CD1c-positive myeloid dendritic cell (primary cell): Measurements from ENCODE around the gene CFAP45.
"Not testable (repeated sequence)": the region's sequence is repeated elsewhere in the genome, so short reads cannot be mapped to it uniquely, and the experiment has no call there.

Experiments used
- DNase-seq: peaks from one replicate; pipeline ENCODE4 v3.0.0-alpha.2; 2016; ENCODE audit errors: extremely low spot score

CFAP45 gene

DNA sequence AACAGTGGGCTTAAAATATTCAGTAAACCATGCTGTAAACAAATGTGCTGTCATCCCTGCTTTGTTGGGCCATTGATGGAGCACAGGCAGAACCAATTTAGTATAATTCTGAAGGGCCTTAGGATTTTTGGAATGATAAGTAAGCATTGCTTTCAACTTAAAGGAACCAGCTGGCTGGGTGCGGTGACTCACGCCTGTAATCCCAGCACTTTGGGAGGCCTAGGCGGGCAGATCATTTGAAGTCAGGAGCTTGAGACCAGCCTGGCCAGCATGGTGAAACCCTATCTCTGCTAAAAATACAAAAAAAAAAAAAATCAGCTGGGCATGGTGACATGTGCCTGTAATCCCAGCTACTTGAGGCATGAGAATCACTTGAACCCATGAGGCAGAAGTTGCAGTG lies 4.1 kb upstream of the CFAP45 start:
- not testable (repeated sequence) for DNase-seq

DNA sequence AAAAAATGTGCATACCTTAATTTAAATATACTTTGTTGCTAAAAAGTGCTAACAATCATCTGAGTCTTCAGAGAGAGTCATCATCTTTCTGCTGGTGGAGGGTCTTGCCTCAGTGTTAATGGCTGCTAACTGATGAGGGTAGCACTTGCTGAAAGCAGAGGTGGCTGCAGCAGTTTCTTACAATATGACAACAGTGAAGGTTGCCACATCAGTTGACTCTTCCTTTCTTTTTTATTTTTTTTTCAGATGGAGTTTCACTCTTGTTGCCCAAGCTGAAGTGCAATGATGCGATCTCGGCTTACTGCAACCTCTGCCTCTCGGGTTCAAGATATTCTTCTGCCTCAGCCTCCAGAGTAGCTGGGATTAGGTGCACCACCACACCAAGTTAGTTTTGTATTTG lies 2.6 kb upstream of the CFAP45 start:
- no peak for DNase-seq

DNA sequence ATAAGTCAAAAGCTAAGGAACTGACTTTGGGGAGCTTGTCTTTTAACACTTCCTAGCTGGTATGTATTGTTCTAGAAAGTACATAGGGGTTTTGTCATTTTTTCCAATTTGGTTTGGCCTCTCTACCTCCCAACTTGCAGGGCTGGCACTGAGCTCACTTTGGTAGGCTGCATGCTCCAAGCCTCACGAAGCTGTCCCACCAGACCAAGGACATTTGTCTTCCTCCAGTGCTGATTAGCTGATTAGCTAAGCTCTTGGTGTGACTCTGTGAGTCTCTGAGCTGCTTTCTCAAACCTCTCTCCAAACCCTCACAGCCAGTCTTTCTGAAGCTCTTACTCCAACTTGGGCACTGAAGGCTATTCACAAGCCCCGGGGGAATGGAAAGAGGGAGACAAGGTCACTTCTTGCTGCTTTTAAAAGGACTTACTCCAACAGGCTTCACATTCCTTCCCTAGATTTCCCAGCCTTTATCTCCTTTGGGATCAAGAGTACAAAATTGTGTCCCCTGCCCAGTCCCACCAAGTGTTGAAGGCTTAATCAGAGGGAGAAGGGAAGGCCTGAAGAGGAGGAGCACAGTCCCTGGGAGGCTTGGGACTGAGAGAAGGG lies 893 bp upstream of the CFAP45 start:
- no peak for DNase-seq

DNA sequence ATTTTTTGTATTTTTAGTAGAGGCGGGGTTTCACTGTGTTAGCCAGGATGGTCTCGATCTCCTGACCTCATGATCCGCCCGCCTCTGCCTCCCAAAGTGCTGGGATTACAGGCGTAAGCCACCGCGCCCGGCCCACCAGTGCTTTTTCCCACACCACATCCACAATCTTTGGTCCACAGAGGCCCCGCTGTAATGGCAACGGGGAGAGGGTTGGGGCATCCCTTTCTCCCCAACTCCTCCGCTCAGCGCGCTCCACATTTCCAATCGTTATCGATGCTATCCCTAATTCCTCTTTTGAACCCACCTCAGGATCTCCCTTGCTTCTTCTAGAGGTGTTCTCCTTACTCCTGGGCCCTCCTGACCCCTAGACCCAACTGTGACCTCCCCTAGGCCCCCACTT lies 331 bp downstream of the CFAP45 start:
- not testable (repeated sequence) for DNase-seq

DNA sequence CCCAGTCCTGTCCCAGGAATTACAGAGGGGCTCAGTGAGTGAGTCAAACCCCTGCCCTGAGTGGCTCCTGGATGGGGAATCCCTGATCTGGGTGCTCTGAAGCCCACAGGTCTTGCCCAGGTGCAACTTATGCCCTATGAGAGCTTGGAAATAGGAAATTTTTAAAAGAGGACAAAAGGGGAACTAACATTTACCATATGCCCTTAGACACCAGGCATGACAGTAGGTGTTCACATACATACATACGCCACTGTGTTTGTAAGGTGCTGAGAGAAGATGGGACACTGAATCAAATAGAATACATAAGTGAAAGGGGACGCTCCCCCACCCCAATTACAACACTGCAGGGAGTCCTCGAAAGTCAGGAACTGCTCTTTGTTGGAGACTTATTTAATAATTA lies 1.4 kb downstream of the CFAP45 start:
- DNase-seq: peak; percentile 38

DNA sequence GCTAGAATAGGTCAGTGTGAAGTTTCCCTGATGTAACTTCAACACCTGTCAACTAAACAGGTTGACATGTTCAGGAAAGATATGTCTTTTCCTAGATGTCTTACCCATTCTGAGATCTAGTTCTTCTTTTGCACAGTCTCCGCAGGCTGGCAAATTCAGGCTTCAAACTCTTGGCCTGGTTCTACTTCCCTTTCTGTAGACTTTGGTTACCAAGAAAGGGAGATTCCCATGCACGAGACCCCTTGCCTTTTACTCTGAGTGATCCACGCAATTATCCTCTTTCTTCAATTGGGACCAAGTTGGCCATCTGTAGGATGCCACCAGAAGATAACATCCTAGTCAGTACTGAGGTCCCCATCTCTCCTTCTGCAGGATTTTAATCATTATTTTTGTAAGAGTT lies 2.0 kb downstream of the CFAP45 start:
- DNase-seq: peak; percentile 85

DNA sequence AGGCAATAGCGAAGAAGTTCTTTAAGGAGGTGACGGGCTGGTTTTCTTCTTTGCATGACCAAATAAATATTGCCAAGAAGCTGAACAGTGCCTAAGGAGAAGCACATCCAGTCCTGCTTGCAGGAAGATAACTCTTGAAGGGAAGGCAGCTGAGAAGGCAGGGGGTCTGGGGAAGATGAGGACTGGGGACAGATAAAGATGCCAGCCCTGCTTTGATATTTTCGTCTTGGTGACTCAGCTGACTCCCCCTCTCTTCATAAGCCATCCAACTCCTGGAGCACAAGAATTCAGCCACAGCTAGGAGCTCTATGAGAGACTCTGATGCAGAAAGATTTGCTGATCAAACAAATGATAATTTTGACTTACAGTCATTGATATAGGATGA lies 3.4 kb downstream of the CFAP45 start:
- no peak for DNase-seq

DNA sequence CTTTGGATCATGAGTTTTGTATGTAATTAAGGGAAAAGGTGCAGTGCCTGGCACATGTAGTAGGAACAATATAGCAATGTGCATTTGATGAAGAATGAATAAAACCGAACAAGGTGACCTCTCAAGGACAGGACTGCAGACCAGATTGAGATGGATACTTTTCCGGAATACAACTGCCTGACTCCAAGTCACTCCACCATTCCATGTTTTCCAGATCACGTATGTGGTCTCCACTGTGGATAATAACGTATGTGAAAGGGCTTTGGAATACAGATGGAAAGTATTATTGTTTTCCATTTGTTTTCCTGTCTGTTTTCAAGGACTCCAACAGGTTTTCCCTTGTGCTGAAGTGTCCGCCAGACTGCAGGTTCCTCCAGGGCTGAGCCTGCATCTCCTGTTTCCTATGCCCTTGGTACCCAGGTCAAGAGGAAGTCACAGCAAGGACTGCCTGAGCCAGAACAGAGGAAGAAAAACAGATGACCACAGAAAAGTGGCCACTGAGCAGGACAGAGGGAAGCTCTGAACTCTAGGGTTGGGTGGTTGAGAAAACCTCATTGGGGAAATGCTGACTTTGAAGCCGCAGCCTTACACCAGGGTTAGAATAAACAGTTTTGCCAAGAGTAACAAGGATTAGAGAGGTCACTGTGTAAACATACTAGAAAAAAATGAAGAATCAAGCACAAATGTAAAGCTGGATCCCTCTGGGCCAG lies 4.0 kb downstream of the CFAP45 start:
- DNase-seq: peak; percentile 62

DNA sequence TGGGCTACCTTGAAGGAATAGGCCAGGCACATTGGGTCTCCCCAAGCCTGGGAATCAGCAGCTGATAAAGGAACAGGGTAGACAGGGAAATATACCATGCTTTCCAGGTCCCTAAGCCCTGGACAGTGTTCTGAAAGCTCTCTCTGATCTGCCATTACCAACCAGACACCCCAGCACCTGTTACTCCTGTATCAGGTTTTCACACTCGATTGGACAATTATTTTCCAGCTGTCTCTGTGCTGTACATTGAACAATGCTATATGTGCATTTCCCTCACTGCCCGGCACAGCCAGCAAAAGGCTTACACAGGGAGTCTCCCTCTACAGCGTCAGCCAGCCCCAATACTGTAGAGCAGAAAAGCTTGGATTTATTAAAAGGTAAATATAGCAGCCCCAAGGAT lies 4.7 kb downstream of the CFAP45 start:
- no peak for DNase-seq

DNA sequence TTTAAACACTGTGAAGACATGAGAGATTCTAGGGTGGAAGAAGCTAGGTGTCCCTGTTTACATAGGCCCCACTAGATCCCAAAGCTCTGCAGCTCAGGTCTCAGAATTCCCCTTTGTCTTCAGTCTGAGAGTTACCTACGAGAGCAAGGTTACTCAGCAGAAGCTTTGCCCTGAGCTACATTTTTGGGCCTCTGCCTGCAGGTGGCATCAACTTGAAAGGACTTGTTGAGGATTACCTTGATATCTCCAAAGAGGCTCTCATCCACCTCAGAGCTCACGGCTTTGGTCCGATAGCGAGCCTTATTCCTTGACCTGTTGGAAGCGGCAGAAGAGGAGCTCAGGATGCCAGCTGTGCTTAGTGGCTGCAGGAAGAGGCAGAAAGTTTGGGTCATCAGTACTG lies 7.0 kb downstream of the CFAP45 start:
- DNase-seq: no peak

DNA sequence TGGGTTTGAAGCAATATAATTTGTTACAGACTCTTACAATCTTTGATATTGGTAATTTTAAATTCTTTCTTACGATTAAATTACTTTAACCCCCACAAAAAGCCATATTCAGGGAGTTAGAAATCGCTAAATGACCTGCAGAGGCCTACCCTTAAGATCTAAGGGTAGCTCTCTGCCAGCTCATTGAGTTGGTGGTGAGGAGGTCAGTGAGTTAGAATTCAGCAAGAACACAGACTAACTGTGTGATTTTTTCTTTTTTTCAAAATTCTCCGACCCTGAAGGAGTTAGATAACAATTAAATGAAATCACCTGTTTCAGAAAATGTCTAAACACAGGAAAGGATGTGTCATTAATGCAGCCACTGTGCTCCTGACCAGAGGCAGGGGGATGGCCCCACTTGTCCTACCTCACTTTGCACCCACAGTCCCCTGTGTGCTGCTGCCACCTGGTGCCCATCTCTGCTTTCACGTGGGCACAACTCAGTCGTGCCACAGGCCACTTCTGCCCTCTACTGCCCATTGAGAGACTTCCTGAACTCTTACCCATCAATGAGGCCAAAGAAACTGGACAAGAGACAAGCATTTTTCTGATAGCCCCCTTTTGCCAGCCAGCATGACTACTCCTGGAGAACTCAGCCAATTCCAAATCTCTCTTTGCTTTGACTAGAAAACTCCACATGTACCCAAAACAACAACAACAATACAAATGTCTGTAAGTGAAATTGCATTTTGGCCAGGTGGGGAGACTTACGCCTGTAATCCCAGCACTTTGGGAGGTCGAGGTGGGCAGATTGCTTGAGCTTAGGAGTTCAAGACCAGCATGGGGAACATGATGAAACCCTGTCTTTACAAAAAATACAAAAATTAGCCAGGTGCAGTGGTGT lies 8.4 kb downstream of the CFAP45 start:
- peak; percentile 93 for DNase-seq

DNA sequence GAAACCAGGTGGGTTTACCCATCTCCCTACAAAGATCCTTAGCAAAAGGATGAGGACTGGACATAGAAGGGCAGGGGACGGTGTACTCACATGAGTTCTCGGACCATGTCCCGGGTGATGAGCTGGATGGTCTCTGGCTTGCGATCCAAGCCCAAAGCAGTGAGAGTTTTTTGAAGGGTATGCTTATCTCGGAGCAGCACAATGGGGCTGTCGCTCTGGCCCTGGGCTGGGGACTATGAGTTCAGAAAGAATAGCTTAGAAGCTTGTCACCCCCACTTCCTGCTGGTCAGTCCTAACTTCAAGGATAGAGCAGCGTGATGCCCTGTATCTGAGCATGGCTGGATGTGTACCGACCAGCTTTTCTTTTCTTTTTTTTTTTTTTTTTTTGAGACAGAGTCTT lies 9.6 kb downstream of the CFAP45 start:
- no peak for DNase-seq

DNA sequence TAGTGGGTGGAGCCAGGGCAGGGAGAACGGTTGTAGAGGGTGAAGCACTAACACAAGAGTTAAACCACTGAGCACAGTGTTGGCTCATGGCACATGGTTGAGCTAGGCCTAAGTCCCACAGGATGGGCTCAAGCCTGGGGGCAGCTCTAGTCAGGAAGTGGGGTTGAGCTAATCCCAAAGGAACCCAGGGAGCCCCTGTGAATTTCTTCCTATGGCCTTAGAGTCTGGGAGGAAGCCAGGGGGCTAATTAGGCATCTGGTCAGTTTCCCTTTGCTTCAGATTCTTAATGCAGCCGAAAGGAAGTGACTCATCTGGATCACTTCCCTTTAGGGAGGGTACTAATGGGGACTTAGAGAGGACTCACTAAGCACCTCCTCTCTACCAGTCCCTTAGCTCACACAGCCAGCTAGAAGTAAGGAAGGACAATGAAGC lies 10.1 kb downstream of the CFAP45 start:
- peak; percentile 85 for DNase-seq

DNA sequence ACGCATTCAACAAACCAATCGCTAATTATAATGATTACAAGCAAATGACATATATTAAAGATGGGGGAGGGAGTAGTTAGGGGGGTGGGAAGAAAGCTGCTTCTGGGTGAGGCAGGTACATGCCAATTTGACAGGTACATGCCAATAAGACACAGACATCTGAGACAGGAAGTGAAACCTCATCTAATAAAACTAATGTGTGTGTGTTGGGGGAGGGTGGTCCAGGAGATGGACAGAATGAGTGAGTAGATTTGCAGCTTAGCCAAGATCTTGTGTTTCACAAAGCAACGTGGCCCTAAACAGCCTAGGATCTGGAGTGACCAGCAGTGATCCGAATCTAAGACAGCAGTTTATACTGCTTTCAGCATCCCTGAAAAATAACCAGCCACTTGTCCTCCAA lies 10.8 kb downstream of the CFAP45 start:
- no peak for DNase-seq

DNA sequence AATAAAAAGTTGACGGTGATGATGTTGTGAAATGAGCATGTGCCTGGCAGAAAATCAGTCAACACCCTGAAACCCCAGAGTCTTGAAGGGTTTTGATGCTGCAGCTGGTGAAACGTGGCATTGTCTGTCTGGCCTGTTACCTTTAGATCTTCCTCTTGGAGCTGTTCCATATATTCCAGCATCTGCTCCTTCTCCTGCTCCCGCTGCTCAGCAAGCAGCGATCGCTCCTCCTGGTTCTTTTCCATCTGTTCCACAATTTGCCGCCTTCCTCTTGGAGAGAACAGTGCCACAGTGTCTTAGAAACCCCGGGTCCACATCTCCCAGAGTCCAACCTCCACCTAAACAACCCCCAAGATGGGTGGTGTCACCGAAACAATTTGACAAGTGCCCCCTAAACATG lies 15.7 kb downstream of the CFAP45 start:
- DNase-seq: no peak

DNA sequence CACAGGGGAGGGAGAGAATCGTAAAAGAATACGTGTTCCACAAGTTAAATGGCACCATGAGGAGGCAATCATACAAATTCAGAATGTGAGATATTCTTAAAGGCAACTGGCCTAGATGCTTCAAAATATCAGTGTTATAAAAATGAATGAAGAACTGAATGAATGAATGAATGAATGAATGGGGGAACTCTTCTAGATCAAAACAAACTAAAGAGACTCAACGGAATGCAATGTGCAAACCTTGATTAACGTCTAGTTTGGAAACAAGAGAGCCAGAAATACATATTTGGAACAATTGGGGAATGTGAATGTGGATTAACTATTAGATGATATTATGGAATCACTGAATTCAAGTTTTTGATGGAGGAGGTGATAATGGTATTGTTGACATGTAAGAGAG lies 16.8 kb downstream of the CFAP45 start:
- no peak for DNase-seq

DNA sequence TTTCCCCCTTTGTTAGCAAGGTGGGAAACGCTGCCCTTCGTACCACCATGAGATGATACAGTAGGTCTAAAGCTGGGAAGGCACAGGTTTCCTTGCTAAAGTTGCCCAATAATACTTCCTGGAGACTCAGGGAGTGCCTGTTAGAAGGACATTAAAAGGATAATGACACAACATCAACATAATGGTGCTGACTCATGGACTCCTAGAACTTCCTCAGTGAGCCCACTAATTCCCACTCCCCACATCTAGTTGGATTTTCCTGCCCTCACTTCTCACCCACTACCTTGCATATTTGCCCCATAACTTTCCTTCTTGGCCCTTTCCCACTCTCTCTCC lies 17.5 kb downstream of the CFAP45 start:
- peak; percentile 21 for DNase-seq

DNA sequence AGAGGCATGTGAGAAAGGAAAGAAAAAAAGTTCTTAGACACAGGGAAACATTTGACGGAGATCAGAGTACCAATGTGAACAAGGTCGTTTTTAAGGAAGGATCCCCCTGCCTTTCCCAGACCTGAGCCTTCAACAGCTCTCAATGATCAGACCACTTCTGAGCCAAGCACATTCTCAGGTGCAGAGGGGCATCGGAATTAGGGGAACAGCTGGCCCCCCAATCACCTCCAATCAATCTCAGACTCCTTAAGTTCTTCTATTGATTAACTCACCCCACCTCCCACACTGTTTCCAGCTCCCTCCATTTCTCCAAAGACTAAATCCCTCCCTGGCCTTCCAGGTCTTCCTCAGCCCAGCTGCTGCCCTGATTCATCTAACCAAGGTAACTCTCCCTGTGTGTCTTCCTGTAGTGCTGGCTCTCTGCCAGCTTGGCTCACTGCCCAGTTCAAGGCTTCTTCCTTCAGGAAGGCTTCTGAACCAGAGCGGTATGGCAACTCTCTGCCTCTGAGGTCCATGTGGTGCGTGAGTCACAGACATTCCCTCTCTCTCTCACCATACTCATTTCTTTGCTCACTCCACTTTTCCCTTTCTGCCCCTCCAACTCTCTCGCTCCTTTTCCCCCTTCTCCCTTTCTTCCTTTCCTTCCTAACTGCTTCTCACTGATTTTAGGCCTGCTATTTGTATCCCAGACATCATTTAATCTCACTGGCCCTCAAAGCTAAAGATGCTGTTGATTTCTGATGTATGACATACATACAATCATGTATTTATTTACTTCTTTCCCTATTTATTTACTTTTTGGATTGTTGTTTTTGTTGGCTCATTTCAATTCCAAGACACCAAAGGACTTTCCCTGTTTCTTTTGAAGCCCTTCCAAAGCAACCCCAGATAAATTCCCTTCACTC lies 18.1 kb downstream of the CFAP45 start:
- DNase-seq: peak; percentile 52

DNA sequence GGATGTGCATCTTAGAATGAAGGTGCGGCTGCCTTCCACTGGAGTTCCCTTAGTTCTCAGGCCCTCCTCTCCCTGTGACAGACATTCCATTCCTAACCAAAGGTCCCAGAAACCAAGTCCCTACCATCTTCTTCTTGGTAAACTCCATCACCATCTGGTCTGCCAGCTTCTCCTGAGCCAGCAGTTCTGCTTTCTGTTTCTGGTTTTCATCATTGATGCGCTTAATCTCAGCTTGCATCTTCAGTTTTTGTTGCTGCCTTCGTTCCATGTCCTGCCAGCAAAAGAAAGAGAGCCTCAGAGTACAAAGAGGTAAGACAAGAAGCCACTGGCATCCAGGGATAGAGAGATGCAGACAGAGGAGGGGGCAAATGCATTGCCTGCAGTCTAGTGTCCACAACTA lies 19.5 kb downstream of the CFAP45 start:
- DNase-seq: peak; percentile 16

DNA sequence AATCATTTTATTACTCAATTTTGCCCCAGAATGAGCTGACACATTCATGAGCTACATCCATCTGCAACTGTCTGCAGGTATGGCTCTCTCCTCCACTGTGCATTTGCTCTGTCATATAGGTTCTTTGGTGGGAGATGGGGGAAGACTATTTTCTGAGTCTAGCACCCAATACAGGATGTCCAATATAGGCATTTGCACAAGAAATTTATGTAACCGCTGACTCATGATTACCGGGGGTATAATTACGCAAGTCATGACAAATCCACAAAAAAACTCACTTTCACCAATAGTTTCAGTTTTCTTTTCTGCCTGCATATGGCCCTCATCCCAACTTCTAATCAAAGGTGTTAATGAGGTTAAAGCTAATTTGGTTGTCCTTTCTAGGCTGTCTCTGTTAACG lies 20.0 kb downstream of the CFAP45 start:
- DNase-seq: peak; percentile 62

DNA sequence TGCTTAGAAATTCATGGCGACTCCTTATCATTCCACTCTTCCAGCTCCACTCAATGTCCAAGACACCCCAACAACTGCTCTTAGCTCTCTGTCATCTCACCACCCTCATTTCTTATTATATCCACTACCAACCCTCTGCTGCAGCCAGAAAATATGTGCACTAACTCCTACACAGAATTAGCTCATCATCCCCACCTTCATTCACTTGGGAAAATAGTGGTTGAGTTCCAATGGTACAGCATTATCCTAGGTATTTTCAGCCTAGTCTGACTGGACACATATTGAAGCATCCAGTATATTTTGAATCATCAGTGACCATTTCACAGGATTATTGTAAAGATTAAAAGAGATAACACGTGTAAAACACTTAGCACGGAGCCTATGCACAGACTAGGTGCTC lies 20.8 kb downstream of the CFAP45 start:
- DNase-seq: no peak
